HepG2 (cell line): ENCODE results near the gene FNDC3B.

Experiments used
- CTCF ChIP-seq: sonication (generic); formaldehyde crosslinking; IDR thresholded peaks from 2 replicates; pipeline ENCODE4 v1.5.0; 2020; ENCODE audit warnings: mild to moderate bottlenecking, missing genetic modification reagents, moderate library complexity
- DPF2 ChIP-seq: sonication (generic); formaldehyde crosslinking; IDR thresholded peaks from 2 replicates; pipeline ENCODE4 v1.4.0; 2020; ENCODE audit warnings: mild to moderate bottlenecking, low read depth, missing genetic modification reagents, borderline replicate concordance
- DZIP1 ChIP-seq: sonication (generic); formaldehyde crosslinking; IDR thresholded peaks from 2 replicates; pipeline ENCODE4 v1.5.0; 2020; ENCODE audit warnings: mild to moderate bottlenecking, missing genetic modification reagents
- FLYWCH1 ChIP-seq: sonication (generic); formaldehyde crosslinking; IDR thresholded peaks from 2 replicates; pipeline ENCODE4 v1.8.1; 2023; ENCODE audit warnings: mild to moderate bottlenecking, missing genetic modification reagents
- MYC ChIP-seq: sonication (generic); formaldehyde crosslinking; IDR thresholded peaks from 2 replicates; pipeline ENCODE4 v1.9.0; 2021; ENCODE audit warnings: missing genetic modification reagents, borderline replicate concordance
- MYPOP ChIP-seq: sonication (generic); formaldehyde crosslinking; IDR thresholded peaks from 2 replicates; pipeline ENCODE4 v1.8.1; 2023; ENCODE audit warnings: mild to moderate bottlenecking, moderate library complexity, missing genetic modification reagents
- POLR2A ChIP-seq, 2 experiments: IDR thresholded peaks; 2 replicates each; pipeline ENCODE4 v1.6.1; 2011; ENCODE audit warnings: low read depth in 2 of 2, low read length in 2 of 2, mild to moderate bottlenecking in 1 of 2, moderate library complexity in 1 of 2; ENCODE audit not compliant: insufficient read depth in 1 of 2
- SMC3 ChIP-seq: IDR thresholded peaks from 2 replicates; pipeline ENCODE4 v1.6.1; 2011; ENCODE audit warnings: low read length, improper control_type of control experiment
- TERF1 ChIP-seq: sonication (generic); formaldehyde crosslinking; IDR thresholded peaks from 2 replicates; pipeline ENCODE4 v1.8.0; 2022; ENCODE audit warnings: mild to moderate bottlenecking, missing genetic modification reagents, moderate library complexity
- WIZ ChIP-seq: sonication (generic); formaldehyde crosslinking; IDR thresholded peaks from 2 replicates; pipeline ENCODE4 v1.5.1; 2020; ENCODE audit warnings: mild to moderate bottlenecking, missing genetic modification reagents
- ZBTB1 ChIP-seq: sonication (generic); formaldehyde crosslinking; IDR thresholded peaks from 2 replicates; pipeline ENCODE4 v1.4.0; 2020; ENCODE audit warnings: missing genetic modification reagents, borderline replicate concordance
- ZNF138 ChIP-seq: sonication (generic); formaldehyde crosslinking; IDR thresholded peaks from 2 replicates; pipeline ENCODE4 v1.5.0; 2020; ENCODE audit warnings: mild to moderate bottlenecking, low read depth, missing genetic modification reagents
- TF ChIP-seq, protein P1 (sequence below): sonication (generic); formaldehyde crosslinking; IDR thresholded peaks from 2 replicates; pipeline ENCODE4 v1.4.0; 2020; ENCODE audit warnings: missing genetic modification reagents

DNA sequence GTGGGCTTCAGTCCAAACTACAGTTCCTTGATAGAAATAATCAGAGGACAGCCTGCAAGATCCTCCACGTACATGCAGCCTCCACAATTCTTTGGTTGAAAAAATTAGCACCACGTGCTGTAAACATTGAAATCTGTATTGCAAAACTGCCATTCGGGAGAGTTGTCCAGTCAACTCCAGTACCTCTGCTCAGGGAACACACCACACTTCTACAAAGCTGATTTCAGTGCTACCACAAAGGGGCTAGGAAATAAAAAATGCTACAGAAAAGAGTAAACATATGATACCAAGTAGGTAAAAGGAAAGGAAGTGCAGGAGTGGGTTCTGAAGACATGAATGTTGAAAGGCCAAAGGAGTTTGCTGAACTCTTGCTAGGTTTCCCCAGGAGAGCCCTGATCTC, 368.5 kb downstream of the FNDC3B start:
- no peak for TF ChIP-seq TERF1 (CRISPR knock-in tag)
- TF ChIP-seq FLYWCH1 = no peak
- TF ChIP-seq SMC3 = no peak
- TF ChIP-seq CTCF = no peak
- TF ChIP-seq DZIP1 (CRISPR knock-in tag) = no peak
- TF ChIP-seq, protein P1, sequence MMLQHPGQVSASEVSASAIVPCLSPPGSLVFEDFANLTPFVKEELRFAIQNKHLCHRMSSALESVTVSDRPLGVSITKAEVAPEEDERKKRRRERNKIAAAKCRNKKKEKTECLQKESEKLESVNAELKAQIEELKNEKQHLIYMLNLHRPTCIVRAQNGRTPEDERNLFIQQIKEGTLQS (CRISPR knock-in tag) = no peak
- no peak for TF ChIP-seq ZNF138 (CRISPR knock-in tag)
- no peak for TF ChIP-seq ZBTB1
- no peak for TF ChIP-seq MYPOP (CRISPR knock-in tag)
- TF ChIP-seq POLR2A (IDR thresholded peaks at IDR 0.05; ENCODE audit: insufficient read depth in 1 of 2, low read depth in 2 of 2, low read length in 2 of 2) = 0 out of 4 replicates have a peak, but pooled peaks of 1 of the 2 experiments have one; percentile 20
- TF ChIP-seq WIZ (CRISPR knock-in tag) = no peak
- no peak for TF ChIP-seq MYC (CRISPR knock-in tag)
- TF ChIP-seq DPF2 (CRISPR knock-in tag) = no peak
